ENCODE measurements around the gene SLC4A11.

GRCh38 chr20:3229158-3229557 is 9.8 kb downstream of the SLC4A11 start:
- TF ChIP-seq POLR2A (IDR thresholded peaks at IDR 0.05) (no peak), POLR2AphosphoS5 (IDR thresholded peaks at IDR 0.05) (no peak), EP300 (IDR thresholded peaks at IDR 0.05) (no peak)
- TF ChIP-seq, protein P1, sequence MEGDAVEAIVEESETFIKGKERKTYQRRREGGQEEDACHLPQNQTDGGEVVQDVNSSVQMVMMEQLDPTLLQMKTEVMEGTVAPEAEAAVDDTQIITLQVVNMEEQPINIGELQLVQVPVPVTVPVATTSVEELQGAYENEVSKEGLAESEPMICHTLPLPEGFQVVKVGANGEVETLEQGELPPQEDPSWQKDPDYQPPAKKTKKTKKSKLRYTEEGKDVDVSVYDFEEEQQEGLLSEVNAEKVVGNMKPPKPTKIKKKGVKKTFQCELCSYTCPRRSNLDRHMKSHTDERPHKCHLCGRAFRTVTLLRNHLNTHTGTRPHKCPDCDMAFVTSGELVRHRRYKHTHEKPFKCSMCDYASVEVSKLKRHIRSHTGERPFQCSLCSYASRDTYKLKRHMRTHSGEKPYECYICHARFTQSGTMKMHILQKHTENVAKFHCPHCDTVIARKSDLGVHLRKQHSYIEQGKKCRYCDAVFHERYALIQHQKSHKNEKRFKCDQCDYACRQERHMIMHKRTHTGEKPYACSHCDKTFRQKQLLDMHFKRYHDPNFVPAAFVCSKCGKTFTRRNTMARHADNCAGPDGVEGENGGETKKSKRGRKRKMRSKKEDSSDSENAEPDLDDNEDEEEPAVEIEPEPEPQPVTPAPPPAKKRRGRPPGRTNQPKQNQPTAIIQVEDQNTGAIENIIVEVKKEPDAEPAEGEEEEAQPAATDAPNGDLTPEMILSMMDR (IDR thresholded peaks at IDR 0.05), result no peak
